Activated CD4-positive, CD25-positive, alpha-beta regulatory T cell treated with anti-CD3 and anti-CD28 coated beads, Interleukin-2, amount 50 U/mL, for 16 hours (primary cell): ENCODE results near the gene SLC9A6.
"Not testable (repeated sequence)": the region's sequence is repeated elsewhere in the genome, so short reads cannot be mapped to it uniquely, and the experiment has no call there.

Source experiments
- DNase-seq: peaks from one replicate; pipeline ENCODE4 v3.0.0-alpha.2; 2020; ENCODE audit warnings: low read depth, low spot score

SLC9A6 gene

DNA sequence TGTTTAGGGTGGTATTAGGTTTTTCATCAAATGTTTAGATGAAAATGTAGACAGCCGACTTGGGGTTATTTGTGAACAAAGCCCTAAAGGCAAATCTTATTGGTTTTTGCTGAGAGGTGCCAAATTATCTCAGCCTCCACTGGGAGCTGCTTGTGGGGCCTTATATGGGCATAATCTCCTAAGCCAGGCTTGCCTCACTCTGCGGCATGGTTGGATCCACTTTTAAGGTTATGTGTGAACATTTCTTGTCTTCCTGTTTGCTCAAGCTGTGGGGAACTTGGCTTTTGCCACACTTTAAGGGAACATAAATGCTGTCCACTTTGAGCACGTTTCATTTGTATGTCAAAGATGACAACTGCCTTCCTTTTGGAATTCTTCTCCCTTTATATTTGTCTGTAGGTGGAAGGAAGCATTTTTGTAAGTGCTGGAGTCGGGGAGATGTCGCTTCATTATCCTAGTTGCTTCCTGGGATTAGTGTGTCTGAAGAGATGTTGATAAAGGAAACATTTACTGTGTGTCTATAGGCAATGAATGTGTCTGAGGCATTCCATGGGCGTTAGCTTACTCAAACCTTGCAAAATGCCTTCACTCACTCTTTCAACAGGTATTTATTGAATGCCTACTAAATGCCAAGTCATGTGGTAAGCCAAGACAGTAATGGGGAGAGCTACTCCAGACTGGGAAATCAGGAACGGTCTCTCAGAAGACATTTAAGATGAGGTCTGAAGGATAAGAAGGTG lies 78.3 kb downstream of the SLC9A6 start:
- no peak for DNase-seq

DNA sequence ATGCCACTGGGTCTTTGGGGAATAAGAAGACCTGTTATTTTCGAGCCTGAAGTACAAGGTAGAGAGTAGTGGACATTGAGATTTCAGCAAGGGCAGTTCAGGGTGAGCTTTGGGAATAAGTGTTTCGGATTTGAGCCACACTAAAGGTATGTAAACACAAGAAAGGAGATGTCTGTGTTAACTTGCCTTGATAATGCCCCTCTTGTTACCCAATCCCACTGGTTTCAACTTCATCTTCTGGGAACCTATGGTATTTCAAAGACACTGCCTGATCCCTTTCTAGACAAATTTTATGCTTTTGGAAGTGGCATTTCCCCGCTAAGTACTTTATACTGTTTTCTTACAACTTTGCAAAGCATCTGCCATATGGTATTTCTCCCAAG lies 79.4 kb downstream of the SLC9A6 start:
- DNase-seq: no peak

DNA sequence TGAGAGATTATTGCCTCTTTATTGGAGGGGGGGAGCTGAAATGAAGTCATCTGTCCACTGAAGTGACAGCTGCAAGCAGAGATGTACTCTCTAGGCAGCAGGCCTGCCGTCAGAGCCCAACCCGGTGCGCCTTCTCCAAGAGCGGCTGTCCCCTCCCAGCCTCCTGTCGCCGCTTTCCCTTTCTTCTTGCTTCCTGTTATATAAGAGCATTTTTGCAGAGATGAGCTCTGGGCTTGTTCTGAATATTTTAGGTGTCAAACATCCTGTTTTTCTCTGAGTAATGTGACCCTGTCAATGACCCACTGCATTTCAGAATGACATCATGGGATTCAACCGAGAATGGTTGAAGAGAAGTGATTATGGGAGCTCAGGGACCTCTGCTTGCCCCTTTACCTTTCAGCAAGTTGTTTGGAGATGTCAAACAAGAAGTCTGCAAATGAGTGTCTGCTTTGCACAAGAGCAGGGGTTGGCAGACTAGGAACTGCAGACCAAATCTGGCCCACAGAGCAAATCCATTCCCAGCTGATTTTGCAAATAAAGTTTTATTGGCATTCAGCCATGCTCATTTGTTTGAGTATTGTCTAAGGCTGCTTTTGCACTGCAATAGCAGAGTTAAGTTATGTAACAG lies 79.9 kb downstream of the SLC9A6 start:
- no peak for DNase-seq

DNA sequence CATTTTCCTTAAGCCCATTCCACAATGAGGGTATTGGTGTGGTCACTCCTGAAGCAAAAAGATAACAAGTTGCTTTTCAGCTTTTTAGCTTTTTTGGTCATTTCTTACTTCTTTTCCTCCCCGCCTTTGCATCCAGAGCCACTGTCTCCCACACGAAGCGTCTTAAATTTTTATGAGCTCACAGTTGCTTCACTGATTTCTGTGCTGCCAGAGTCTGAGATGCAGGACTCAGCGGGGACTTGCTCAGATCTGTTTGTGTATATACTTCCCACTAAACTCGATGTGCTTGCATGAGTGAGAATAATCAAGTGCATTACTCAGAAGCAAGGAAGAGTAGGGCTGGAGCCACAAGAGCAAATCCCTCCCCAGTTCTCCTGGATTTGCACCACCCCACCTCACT lies 81.9 kb downstream of the SLC9A6 start:
- no peak for DNase-seq

DNA sequence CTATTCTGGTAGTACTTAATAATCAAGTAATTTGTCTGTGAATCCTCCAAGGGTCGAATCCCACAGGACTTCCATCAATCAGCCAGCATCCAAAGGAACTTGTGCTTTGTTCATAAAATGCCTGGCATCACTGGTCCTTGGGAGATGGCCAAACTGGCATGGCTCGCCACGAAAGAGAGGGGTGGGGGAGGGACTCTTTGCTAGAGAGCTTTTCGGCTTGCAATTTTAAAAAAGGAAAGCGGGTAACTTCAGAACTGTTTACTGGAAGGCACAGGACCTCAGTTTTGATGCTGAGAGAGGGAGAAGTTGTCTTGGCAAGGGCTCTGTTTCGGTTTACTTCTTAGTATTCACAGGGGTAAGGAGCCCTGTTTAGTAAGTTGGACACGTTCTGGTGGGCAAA lies 82.7 kb downstream of the SLC9A6 start:
- DNase-seq: no peak

DNA sequence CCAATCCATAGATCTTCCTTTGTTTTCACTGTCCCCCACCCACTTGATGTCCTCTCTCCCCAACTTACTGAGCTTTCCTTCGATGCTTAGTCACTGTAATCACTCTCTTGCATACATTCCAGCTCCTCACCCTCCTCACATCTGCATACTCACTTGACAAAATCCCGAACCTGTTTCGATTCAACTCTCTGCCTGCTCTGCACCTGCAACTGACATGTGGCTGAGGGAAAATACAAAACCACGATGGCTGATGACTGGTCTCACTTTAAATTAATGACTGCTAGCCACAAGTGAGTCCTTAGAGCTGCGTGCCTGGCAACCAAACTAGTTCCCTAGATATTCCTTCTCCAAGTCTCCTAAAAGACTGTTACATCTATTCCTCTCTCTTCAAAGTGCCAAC lies 91.7 kb downstream of the SLC9A6 start:
- no peak for DNase-seq

DNA sequence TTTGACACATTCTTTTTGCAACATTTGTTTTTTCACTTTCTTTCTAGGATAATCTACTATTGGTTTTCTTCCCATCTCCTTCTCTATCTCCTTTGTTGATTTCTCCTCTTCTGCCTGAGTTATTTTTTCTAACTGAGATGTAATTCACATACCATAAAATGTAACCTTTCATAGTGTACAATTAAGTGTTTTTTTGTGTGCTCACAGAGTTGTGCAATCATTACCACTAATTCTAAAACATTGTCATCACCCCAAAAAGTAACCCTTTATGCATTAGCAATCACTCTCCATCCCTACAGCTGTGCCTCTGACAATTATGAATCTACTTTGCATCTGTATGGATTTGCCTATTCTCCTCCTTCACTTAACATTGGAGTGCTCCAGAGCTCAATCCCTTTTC lies 95.5 kb downstream of the SLC9A6 start:
- DNase-seq: no peak

DNA sequence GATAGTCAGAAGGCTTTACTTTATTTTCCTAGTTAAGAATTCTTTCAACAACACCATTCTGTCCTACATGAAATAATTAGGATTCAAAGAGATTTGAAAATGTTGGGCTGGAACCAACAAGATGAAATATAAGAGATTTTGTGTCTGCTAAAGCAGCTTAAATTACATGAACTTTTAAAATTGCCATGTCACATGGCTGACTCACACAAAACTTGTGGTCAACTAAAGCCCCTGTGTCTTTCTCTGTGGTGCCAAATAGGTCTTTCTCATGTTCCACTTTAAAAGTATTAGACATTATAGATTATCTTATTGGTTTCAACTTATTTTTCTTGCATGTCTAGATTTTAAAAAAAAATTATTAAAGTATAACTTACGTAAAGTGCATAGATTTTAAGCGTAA lies 101.3 kb downstream of the SLC9A6 start:
- no peak for DNase-seq

DNA sequence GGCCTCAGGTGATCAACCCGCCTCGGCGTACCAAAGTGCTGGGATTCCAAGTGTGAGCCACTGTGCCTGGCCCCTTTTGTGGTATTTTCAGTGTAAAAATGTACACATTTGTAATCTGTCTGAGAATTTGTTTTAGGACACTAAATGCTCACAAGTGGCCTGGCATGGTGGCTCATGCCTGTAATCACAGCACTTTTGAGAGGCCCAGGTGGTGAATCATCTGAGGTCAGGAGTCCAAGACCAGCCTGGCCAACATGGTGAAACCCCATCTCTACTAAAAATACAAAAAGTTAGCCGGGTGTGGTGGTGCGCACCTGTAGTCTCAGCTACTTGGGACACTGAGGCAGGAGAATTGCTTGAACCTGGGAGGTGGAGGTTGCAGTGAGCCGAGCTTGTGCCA lies 106.7 kb downstream of the SLC9A6 start:
- DNase-seq: not testable (repeated sequence)

DNA sequence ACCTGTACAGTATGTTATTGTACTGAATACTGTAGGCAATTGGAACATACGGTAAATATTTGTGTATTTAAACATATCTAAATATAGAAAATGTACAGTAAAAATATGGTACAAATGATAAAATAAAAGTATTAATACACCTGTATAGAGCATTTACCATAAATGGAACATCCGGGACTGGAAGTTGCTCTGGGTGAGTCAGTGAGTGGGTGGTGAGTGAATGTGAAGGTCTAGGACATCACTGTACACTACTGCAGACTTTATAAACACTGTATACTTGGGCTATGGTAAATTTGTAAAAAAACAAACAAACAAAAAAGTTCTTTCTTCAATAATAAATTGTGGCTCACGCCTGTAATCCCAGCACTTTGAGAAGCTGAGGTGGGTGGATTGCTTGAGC lies 109.7 kb downstream of the SLC9A6 start:
- no peak for DNase-seq
